Erythroblast (primary cell): ENCODE results near the gene GAREM1.

Source experiments
- GATA1 ChIP-seq: IDR thresholded peaks from 2 replicates; pipeline ENCODE4 v1.6.1; 2011; ENCODE audit warnings: low read depth, mild to moderate bottlenecking, control low read depth, low read length, moderate library complexity
- POLR2A ChIP-seq: IDR thresholded peaks from 2 replicates; pipeline ENCODE4 v1.6.1; 2011; ENCODE audit warnings: mild to moderate bottlenecking, low read length

DNA sequence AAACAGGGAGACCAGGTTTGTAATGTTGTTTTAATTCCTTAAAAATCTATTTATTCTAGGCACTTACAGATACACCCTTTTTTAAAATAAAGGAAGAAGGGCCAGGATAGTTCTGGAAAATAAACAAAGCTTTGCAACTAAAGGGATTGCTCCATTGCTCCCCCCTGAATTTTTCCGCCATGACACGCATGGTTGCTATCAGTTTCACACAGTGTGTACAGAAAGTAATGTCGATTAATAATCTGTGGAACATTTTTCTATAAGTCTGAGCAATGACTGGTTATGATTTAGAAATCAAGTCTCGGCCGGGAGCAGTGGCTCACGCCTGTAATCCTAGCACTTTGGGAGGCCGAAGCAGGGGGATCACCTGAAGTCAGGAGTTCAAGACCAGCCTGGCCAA is 90.8 kb downstream of the GAREM1 start:
- TF ChIP-seq POLR2A (no peak), GATA1 (no peak)
